ENCODE data around the gene CA10.

CA10 gene

DNA sequence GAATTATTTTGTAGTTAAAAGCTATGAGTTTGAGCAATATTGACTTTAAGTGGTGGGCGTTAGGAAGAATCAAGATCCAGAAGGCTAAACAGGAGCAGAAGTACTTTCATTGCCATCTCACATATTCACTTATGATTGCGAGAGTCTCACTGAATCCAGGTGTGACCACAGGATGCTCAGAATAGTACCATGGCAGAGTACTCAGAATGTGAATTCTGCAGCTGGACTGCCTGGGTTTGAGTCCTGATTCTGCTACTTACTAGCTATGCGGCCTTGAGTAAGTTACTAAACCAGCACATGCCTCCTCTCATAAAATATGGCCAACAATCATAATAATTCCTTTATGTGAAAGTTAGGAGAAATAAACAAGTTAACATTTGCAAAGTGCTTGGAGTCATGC lies 109.5 kb downstream of the CA10 start:
- DNase-seq (ENCODE audit: insufficient read length, low spot score) (no peak), FAIRE-seq (no peak)

DNA sequence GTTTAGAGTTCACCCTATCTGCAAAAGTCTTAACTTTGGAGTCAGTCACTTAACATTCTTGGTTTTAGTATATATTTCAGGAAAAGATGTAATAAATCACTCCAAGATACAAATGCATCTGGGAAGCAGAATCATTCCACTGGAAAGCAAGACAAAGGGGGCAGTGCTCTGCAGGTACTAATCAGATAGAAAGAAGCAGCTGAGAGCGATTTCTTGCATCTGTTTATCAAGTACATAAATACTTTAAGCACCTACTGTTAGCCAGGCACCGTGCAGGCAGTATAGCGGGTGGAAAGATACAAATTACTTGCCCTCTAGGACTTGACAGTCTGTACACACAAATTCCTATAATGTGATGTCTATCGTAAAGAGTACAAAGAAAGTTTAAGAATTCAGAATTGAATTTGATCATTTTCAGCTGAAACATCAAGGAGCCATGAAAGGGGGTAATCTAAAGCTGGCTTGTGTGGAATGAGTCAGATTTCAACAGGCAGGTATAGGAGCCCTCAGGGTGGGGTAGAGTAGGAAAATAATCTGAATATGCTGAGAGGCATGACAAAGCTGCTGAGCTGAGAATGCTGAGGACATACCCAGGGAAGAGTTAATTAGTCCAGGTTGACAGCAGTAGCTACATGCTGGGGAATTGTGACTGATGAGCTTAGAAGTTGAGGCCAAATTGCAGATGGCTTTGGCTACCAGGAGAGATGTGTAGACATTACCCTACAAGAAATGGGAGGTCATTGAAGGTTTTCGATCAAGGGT lies 110.2 kb downstream of the CA10 start:
- FAIRE-seq (no peak), DNase-seq (ENCODE audit: insufficient read length, low spot score) (no peak)

DNA sequence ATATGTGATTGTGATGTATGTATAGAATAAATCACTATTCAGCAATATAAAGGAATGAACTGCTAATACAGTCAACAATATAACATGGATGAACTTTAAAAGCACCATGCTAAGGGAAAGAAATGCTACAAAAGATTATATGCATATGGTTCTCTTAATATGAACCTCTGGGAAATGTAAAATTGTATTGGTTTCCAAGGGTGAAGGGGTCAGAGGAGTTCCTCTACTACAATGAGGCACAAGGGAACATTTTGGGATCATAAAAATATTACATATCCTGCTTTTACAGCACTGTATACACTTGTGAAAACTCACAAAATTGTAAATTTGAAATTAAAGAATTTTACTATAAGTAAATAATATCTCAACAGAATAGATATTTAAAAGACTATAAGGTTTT lies 111.4 kb downstream of the CA10 start:
- DNase-seq (ENCODE audit: insufficient read length, low spot score) = no peak
- no peak for FAIRE-seq

DNA sequence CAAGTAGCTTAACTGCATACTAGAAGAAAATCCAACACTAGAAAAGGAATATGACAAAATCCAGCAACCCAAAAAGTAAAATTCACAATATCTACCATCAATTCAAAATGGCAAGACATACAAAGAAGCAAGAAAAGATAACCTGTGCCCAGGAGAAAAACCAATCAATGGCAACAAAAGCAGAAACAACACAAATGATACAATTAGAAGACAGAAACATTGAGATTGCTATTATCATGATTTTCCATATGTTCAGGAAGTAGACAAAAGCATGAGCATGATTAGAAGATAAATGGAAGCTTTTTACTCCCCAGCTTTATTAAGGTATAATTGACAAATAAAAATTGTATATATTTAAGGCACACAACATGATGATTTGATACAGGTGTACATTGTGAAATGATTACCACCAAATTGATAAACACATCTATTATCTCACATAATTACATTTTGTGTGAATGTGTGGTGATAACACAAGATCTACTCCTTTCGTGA lies 117.3 kb downstream of the CA10 start:
- FAIRE-seq (no peak), DNase-seq (ENCODE audit: insufficient read length, low spot score) (no peak)

DNA sequence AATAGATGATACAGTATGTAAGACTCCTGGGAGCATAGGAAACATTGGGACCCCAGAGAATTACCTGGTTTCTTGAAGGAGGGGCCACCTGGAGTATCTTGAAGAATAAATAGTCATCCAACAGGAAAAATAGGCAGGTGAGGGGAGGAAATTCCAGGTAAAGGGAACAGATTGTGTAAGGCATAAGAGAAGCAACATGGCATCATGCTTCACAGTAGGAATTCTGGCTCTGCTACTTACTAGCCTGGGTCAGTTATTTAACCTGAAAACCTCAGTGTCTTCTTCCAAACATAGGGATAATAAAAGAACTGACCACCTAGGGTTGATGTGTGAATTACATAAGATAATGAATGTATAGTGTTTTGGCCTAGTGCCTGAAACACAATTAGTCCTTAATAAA lies 122.1 kb downstream of the CA10 start:
- no peak for DNase-seq (ENCODE audit: insufficient read length, low spot score)
- FAIRE-seq = no peak

DNA sequence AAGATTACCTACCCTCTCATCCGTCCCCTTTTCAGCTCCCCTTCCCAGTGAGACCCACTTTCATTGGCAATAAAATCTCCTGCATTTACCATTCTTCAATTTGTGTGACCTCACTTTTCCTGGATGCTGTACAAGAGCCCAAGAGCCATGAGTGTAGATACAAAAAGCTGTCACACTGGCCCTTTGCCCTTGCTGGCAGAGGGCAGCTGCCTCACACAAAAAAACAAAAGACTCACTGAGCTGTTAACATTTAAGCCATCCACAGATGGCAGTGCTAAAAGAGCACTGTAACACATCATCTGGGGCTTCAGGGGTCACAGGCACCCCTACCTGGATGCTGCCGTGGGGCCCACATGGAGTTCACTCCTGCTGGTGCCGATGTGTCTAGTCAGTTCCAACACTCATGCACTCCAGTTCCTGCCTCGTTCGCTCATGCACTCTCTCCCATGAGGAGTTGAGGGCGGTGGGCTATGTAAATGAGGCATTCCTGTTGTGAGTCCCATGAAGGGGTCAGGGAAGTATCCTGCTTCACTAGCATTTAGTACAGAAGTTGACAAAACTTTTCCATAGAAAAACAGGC lies 123.1 kb downstream of the CA10 start:
- FAIRE-seq = no peak
- no peak for DNase-seq (ENCODE audit: insufficient read length, low spot score)

DNA sequence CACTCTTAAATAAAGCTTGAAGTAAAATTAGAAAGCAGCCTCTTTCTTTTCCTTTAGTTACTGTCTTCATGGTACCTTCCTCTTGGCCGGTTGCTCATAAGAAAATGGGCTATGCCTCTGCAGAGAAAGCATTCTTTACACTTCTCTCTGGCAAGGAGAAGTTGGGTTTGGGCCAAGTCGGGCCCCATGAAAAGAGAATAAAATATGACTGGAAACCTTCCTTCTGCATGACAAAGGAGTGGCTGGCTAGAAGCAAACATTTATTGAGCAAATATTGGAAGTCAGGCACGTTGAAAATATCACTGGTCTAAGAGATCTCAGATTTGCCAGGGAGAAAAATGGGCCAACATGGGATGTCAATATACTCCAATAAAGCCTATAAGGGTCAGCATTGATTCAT lies 126.1 kb downstream of the CA10 start:
- DNase-seq (ENCODE audit: insufficient read length, low spot score) (no peak), FAIRE-seq (no peak)

DNA sequence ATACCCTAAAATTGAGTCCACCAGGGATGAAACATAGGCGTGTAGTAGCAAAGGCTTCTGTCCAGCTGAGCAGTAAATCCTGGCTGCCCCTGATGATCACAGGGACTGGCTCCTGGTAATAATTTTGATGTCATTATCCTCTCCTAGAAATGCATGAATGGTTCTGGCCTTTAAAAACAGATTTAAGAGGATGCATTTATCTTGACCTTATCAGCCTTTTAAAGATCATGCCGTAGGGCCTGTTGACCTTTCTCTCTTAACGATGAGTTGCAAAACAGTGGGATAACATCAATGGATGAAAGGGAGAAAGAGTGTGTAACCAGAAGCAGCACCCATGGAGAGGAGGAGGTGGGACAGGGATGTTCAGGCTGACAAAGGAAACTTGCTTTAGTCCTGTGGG lies 128.5 kb downstream of the CA10 start:
- DNase-seq (ENCODE audit: insufficient read length, low spot score) (no peak), FAIRE-seq (no peak)

DNA sequence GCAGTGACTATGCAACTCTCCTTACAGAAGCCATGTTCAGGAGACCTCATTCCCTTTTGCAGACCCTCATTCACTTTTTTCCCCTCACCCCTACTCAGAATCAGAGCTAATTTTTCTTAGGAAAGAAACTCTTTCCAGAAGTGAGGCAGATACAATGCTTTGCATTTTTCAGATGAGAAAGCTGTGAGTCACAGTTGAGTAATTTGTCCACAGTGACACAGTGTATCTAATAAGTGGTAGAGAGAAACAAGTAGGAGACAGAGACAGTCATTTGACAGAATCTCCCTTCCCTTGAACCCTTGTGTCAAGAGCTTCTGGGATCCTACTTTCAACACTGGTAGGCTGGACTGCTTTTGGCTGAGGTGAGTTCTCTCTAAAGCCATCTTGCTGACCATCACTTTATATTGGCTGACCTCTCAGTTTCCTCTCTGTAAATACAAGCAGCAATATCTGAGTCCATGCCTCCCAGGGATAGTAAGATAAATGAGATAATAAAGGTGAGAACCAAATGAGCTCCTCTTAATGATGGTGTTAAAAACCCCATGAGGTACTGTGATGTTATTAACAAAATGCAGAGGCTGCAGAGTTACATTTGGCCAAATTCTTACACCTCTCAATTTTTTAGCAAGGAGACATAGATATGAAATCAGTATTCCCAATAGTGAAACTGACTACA lies 130.8 kb downstream of the CA10 start:
- peak; percentile 35 for DNase-seq (ENCODE audit: insufficient read length, low spot score)
- no peak for FAIRE-seq

DNA sequence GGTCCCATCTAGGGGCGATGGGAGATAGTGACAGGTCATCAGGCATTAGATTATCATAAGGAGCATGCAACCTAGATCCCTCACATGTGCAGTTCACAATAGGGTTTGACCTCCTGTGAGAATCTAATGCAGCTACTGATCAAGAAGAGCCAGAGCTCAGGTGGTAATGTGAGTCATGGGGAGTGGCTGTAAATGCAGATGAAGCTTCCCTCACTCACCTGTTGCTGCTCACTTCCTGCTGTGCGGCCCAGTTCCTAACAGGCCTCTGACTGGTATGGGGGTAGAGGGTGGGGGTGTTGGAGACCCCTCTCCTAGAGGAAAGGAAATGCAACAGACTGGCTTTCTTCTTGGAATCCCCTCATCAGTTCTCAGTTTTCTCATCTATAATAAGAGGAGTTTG lies 131.4 kb downstream of the CA10 start:
- DNase-seq (ENCODE audit: insufficient read length, low spot score) (no peak), FAIRE-seq (no peak)

DNA sequence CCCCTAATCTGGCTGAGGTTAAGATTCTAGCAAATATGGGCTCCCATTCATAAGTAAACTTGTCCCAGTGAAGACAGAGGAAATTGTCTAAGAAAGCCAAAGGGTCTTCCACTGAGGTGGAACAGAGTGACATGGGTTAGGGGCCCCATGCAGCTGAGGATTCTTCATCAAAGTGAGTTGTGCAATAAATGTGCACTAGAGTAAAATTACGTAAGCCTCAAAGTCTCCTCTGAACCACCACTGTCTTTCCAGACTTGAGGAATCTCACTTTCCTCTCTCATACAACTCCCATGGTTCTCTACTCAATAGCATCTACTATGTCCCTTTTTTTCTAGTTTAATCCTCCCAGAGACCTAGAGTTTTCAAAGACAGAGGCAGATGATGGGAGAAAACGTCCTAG lies 132.4 kb downstream of the CA10 start:
- no peak for FAIRE-seq

DNA sequence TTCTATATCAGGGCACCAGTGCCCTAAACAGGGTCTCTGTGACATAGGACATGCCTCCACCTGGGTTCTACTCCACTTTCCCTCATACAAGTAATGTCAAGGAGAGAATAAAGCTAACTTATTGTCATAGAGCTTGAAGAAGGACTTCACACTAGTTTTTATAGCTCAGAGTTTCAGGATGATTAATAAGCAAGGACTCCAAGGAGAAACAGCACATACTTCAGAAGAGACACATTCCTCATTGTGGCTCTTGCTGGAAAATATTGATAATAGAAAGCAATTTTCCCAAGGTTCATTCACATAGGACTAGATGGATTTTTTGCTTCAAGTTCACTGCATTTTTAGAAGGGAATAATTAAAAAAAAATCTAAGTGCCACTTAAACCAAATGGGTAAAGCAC lies 133.3 kb downstream of the CA10 start:
- FAIRE-seq (no peak), DNase-seq (ENCODE audit: insufficient read length, low spot score) (no peak)

More for the DNA sequence above, 132.4 kb downstream of the CA10 start:
- DNase-seq (ENCODE audit: insufficient read length, low spot score) = no peak

DNA sequence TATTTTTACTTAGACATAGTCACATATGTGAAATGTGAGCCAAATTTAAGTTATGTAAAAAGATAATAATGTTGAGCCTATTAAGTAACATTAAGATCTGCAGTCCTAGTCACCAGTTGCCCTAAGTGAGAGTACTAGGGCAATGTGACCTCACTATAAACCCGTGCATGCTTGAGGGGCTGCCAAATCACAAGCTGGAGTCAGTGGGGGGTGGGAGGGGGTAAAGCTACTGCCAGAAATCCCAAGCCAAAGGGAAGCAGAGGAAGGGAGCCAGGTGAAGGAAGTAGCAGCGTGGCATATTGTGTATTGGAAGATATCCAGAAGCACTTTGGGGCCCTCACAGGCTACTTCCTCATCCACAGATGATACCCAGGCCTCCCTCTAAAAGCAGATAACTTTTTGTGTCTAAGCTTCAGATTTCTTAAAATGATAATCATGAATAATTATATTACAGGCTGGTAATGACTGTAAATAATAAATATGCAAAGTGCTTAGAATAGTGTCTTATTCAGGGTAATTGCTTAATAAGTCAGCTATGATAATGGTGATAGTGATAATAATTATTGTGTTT lies 134.1 kb downstream of the CA10 start:
- DNase-seq (ENCODE audit: insufficient read length, low spot score) (no peak), FAIRE-seq (no peak)

DNA sequence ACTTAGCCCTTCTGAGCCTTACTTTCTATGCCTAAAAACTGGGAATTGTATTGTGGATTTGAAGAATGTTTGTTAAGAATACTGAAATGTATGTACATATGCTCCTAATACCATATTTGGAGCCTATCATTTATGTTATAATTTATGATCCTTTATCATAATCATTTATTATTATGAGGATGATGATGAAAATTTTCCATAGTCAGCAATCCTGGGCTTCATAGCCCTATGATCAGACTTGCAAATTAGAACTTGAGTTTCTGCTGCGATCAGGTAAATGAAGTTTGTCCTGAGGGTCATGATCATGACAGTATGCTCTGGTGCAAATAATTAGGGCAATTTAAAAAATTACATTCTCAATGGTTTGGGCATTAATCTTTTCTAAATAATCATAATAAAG lies 147.4 kb downstream of the CA10 start:
- DNase-seq (ENCODE audit: insufficient read length, low spot score) = no peak
- no peak for FAIRE-seq

DNA sequence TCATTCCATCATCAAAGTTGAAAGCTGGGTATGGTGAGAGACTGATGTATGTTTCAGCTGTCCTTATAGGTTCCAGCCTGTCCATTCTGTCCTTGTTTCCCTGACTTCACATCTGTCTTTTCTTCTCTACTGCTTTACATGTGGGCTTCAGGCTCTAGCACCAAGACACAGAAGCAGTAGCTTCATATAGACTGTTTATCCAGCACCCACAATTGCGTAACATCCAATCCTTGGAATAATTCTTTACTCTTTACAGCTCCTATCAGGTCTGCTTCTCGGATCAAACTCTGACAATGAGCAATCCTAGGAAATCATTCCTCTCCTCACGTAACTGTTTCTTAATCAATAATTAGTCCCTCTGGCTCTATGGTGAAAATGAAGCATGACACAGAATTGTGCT lies 158.9 kb downstream of the CA10 start:
- FAIRE-seq = no peak

DNA sequence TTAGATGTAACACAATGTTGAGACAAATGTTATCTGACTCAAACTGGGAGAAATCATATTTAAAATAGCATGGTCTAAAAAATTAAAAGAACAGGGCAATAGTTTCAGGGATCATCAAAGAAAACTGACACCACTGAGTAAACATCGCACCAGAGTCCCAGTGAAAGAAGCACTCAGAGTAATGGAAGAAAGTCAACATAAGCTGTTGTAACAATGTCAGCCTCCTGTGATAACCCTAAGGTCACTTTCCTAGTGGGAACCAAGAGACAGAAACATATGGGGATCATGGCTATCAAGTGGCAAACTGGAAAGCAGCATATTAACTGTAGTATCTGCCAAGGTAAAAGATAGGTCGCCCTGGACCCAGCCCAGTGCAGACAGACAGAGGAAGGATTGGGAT lies 160.8 kb downstream of the CA10 start:
- DNase-seq (ENCODE audit: insufficient read length, low spot score) (no peak), FAIRE-seq (no peak)

More for the DNA sequence above, 158.9 kb downstream of the CA10 start:
- DNase-seq (ENCODE audit: insufficient read length, low spot score) = no peak

DNA sequence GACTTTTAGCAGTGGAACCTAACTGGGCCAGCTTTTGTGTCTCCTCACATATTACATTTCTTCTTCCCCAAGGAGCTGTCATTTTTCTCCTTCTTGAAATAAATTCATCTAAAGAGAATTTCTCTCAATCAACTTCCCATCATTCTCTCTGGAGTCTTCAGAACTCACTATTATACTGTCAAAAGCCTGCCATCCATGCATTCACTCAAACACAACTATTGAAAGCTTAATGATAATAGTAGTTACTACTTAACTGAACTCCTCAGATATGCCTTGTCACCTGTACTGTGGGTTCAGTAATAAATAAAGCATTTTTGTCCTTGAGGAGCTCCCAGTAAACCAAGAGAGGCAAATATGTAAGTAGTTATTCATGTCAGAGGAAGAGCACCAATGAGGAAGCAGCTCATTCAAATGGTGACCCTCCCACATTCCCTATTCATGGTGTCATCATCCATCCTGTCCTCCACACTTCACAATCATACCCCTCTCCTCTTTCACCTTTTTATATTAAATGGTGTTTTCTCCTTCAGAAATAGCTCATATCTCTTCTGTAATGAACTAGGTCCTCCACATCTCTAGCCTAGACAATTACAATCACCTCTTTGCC lies 162.6 kb downstream of the CA10 start:
- FAIRE-seq (no peak), DNase-seq (ENCODE audit: insufficient read length, low spot score) (no peak)

DNA sequence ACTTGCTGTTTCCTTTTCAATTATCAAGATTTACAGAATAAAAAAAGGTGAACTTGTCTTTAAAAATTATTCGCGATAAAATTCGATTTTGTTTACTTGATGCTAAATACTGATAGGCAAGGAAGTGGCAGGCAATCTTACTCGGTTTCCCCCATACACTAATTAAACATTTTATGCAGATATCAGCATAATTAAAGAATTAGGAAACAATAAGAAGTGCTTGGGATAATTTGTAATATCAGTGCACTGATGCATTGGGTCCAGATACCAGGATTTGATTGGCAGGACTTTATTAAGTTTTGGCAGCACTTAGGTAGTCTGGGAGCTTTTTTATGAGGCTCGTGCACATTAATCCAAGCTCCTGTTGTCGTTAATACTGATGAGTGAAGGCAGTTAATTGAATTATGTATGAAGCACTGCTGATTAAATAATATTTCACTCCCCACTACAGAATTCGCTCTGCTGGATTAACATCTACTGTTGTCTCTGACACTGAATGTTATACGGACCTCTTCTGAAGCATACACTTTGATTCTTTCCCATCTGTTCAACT lies 165.6 kb downstream of the CA10 start:
- FAIRE-seq = no peak

DNA sequence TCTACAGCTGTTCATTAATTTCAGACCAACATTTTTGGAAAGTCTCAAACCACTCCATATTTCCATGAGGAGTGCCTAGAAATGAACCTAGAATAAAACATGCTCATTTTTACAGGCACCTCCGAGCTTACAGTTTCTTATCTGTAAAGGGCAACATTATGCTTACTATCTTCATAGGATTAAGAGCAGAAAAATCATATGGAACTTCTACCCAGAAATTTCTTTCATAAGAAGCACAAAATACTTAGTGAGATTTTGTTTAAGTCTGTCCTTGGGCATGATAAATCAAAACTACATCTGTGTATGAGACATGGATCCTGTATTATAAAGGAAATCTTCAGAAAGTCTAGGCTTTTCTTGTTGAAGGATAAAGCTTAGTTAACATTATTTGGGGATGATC lies 187.4 kb downstream of the CA10 start:
- DNase-seq (ENCODE audit: insufficient read length, low spot score) (no peak), FAIRE-seq (no peak)

More for the DNA sequence above, 165.6 kb downstream of the CA10 start:
- DNase-seq (ENCODE audit: insufficient read length, low spot score) = no peak

DNA sequence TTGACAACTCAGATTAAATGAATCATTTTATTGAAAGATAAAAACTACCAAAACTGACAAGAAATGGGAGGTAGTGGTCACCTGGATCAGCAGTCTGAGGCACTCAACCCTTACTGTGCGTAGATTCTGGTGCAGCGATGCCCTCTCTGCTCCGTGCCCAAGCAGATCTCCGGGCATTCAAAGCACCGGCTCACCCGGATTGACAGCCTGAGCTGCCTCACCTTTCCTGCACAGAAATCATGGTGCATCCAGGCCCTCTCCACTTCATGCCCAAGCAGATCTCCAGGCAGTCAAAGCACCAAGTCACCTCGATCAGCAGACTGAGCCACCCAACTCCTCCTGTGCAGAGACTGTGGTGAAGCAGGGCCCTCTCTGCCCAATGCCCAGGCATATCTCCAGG lies 196.8 kb downstream of the CA10 start:
- no peak for FAIRE-seq

DNA sequence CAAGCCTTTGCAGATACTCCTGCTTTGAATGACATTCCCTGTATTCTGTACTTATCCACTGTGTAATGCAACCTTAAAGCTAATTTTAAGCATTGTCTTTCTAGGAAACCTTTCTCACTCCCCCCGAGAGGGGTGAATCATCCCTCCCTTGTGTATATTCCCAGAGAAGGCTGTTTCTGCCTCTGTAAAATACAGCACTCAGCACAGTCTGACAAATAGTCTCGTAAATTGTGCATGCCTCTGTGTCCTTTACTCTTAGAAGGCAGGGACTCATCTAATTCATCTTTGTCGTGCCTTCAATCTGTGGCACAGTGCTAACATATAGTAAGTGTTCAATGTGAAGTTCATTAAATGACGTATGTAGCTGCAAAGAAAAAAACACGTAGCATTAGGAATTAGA lies 200.7 kb downstream of the CA10 start:
- FAIRE-seq = peak; percentile 64

More for the DNA sequence above, 196.8 kb downstream of the CA10 start:
- DNase-seq (ENCODE audit: insufficient read length, low spot score) = no peak

More for the DNA sequence above, 200.7 kb downstream of the CA10 start:
- DNase-seq (ENCODE audit: insufficient read length, low spot score) = no peak

Data from HTR-8/SVneo (cell line).